H1 (cell line): Measurements from ENCODE around the gene TXNRD3. TPM values are rescaled to one million over a fixed set of nuclear protein-coding genes. Genes with fewer than 3 reads are reported as not detected.

Experiments
- CTCF ChIA-PET: fragments of 300-600 bp; sonication (Branson Sonifier 250); formaldehyde crosslinking; loops from one replicate; lab custom pipeline; 2021; ENCODE audit not compliant: partially characterized antibody; lab: Charles Lee
- POLR2A ChIA-PET: fragments of 300-600 bp; sonication (Branson Sonifier 250); formaldehyde crosslinking; loops from one replicate; lab custom pipeline; 2021; ENCODE audit warnings: inconsistent platforms; ENCODE audit not compliant: partially characterized antibody; lab: Charles Lee
- DNase-seq, 2 experiments: peaks; one replicate each; pipeline versions ENCODE4 v3.0.0 to v3.0.0-alpha.2; 2010 to 2022; ENCODE audit warnings: low spot score in 2 of 2, low read depth in 1 of 2, mixed read lengths in 1 of 2
- FAIRE-seq: peaks from 2 replicates; lab custom pipeline; 2011; peaks lifted over from hg19 to GRCh38; lab: Jason Lieb, UNC
- H2AFZ ChIP-seq: 2 replicates; pipeline ENCODE4 v1.8.1; 2012; ENCODE audit warnings: low read length, inconsistent platforms
- H2AK5ac ChIP-seq: 2 replicates; pipeline ENCODE4 v1.6.1; 2013; ENCODE audit warnings: low read depth, low read length
- H2BK120ac ChIP-seq: replicated peaks from 2 replicates; pipeline ENCODE3; 2013; ENCODE audit warnings: low read depth, low read length, inconsistent platforms
- H2BK12ac ChIP-seq: 2 replicates; pipeline ENCODE4 v1.6.1; 2013; ENCODE audit warnings: low read depth, low read length
- H2BK15ac ChIP-seq: 2 replicates; pipeline ENCODE4 v1.6.1; 2013; ENCODE audit warnings: low read length
- H2BK20ac ChIP-seq: 2 replicates; pipeline ENCODE4 v1.6.1; 2013; ENCODE audit warnings: low read length
- H2BK5ac ChIP-seq: 2 replicates; pipeline ENCODE4 v1.6.1; 2013; ENCODE audit warnings: low read depth, low read length
- H3K14ac ChIP-seq: 2 replicates; pipeline ENCODE4 v1.6.1; 2013; ENCODE audit warnings: inconsistent platforms; ENCODE audit not compliant: insufficient read length
- H3K18ac ChIP-seq: 2 replicates; pipeline ENCODE4 v1.6.1; 2013; ENCODE audit warnings: low read length; ENCODE audit errors: extremely low read depth
- H3K23ac ChIP-seq: 2 replicates; pipeline ENCODE4 v1.6.1; 2013; ENCODE audit warnings: inconsistent platforms; ENCODE audit not compliant: insufficient read length
- H3K23me2 ChIP-seq: 2 replicates; pipeline ENCODE4 v1.6.1; 2013; ENCODE audit warnings: low read depth, low read length
- H3K27ac ChIP-seq: 2 replicates; pipeline ENCODE4 v1.6.1; 2011; ENCODE audit warnings: low read depth, low read length, inconsistent platforms
- H3K27me3 ChIP-seq, 4 experiments: replicated peaks in 1 of 4; 1 replicate in 1 of 4; 2 replicates in 3 of 4; pipeline versions ENCODE4 v1.6.1 to v1.8.1; 2011 to 2013; ENCODE audit warnings: low read length in 3 of 4, mild to moderate bottlenecking in 3 of 4, inconsistent platforms in 2 of 4, mixed read lengths in 2 of 4, moderate library complexity in 1 of 4; ENCODE audit not compliant: control insufficient read depth in 3 of 4, insufficient read depth in 3 of 4; ENCODE audit errors: extremely low read depth in 1 of 4
- H3K36me3 ChIP-seq, 4 experiments: 2 replicates each; pipeline versions ENCODE4 v1.6.1 to v1.8.1; 2011 to 2013; ENCODE audit warnings: mild to moderate bottlenecking in 4 of 4, low read length in 3 of 4, moderate library complexity in 2 of 4, control low read depth in 1 of 4, inconsistent platforms in 1 of 4; ENCODE audit not compliant: insufficient read depth in 4 of 4, control insufficient read depth in 2 of 4
- H3K4ac ChIP-seq: replicated peaks from 2 replicates; pipeline ENCODE3; 2013; ENCODE audit warnings: low read length, low read depth, mixed read lengths, inconsistent platforms; ENCODE audit not compliant: insufficient read length
- H3K4me1 ChIP-seq, 4 experiments: replicated peaks in 1 of 4; 1 replicate in 1 of 4; 2 replicates in 3 of 4; pipeline versions ENCODE4 v1.6.1 to v1.8.1; 2011 to 2013; ENCODE audit warnings: low read length in 3 of 4, inconsistent platforms in 2 of 4, mixed read lengths in 1 of 4; ENCODE audit not compliant: insufficient read depth in 4 of 4, control insufficient read depth in 3 of 4
- H3K4me2 ChIP-seq, 2 experiments: 2 replicates each; pipeline versions ENCODE4 v1.6.1 to v1.8.1; 2011 to 2013; ENCODE audit warnings: low read depth in 2 of 2, low read length in 2 of 2, control low read depth in 1 of 2, inconsistent platforms in 1 of 2, mild to moderate bottlenecking in 1 of 2; ENCODE audit not compliant: insufficient read depth in 1 of 2
- H3K4me3 ChIP-seq, 4 experiments: fragments of 200-600, 300-600 bp in 1 of 4; sonication (generic), shearing (Covaris generic), sonication (Bioruptor Twin) in 1 of 4; 2 replicates each; pipeline versions ENCODE4 v1.5.1 to v1.8.1; 2011 to 2016; ENCODE audit warnings: low read length in 4 of 4, low read depth in 3 of 4, control low read depth in 2 of 4, inconsistent platforms in 2 of 4, mild to moderate bottlenecking in 2 of 4, mixed read lengths in 1 of 4, moderate library complexity in 1 of 4; ENCODE audit not compliant: insufficient read depth in 2 of 4; ENCODE audit errors: extremely low read depth in 1 of 4
- H3K56ac ChIP-seq: replicated peaks from 2 replicates; pipeline ENCODE3; 2013; ENCODE audit warnings: low read depth, mild to moderate bottlenecking, mixed read lengths, low read length, inconsistent platforms; ENCODE audit not compliant: insufficient read length
- H3K79me1 ChIP-seq: 2 replicates; pipeline ENCODE4 v1.6.1; 2013; ENCODE audit warnings: low read depth, low read length, control low read depth
- H3K79me2 ChIP-seq, 2 experiments: 2 replicates each; pipeline versions ENCODE4 v1.6.1 to v1.8.1; 2012 to 2013; ENCODE audit warnings: low read length in 2 of 2, mild to moderate bottlenecking in 2 of 2, inconsistent platforms in 1 of 2; ENCODE audit not compliant: insufficient read depth in 2 of 2, control insufficient read depth in 1 of 2
- H3K9ac ChIP-seq, 4 experiments: replicated peaks in 1 of 4; 1 replicate in 1 of 4; 2 replicates in 3 of 4; pipeline versions ENCODE4 v1.6.1 to v1.8.1; 2011 to 2013; ENCODE audit warnings: low read depth in 3 of 4, low read length in 3 of 4, control low read depth in 2 of 4, mild to moderate bottlenecking in 2 of 4, moderate library complexity in 2 of 4, inconsistent platforms in 1 of 4; ENCODE audit errors: extremely low read depth in 1 of 4
- H3K9me3 ChIP-seq, 2 experiments: 2 replicates each; pipeline versions ENCODE4 v1.6.1 to v1.8.1; 2012 to 2013; ENCODE audit warnings: mild to moderate bottlenecking in 2 of 2, moderate library complexity in 2 of 2, control low read depth in 1 of 2, inconsistent platforms in 1 of 2, low read depth in 1 of 2, low read length in 1 of 2, mixed read lengths in 1 of 2; ENCODE audit not compliant: insufficient read depth in 2 of 2
- H4K20me1 ChIP-seq, 2 experiments: replicated peaks in 1 of 2; 2 replicates each; pipeline versions ENCODE3 to v1.8.1; 2011 to 2013; ENCODE audit warnings: inconsistent platforms in 2 of 2, low read length in 2 of 2, mild to moderate bottlenecking in 1 of 2; ENCODE audit not compliant: insufficient read depth in 2 of 2, control insufficient read depth in 1 of 2
- H4K5ac ChIP-seq: 2 replicates; pipeline ENCODE4 v1.6.1; 2013; ENCODE audit warnings: low read length, low read depth, mixed read lengths, inconsistent platforms; ENCODE audit not compliant: insufficient read length
- H4K8ac ChIP-seq: 2 replicates; pipeline ENCODE4 v1.8.0; 2013; ENCODE audit warnings: mild to moderate bottlenecking, moderate library complexity, low read length, inconsistent platforms; ENCODE audit not compliant: insufficient read depth; ENCODE audit errors: extremely low read depth
- H4K91ac ChIP-seq: replicated peaks from 2 replicates; pipeline ENCODE3; 2013; ENCODE audit warnings: low read length, mixed read lengths, inconsistent platforms; ENCODE audit not compliant: insufficient read length
- BRCA1 ChIP-seq: IDR thresholded peaks from 2 replicates; pipeline ENCODE4 v1.6.1; 2012; ENCODE audit warnings: low read depth, low read length, improper control_type of control experiment
- E2F6 ChIP-seq: IDR thresholded peaks from 2 replicates; pipeline ENCODE4 v1.6.1; 2012; ENCODE audit warnings: inconsistent platforms
- MAX ChIP-seq: IDR thresholded peaks from 2 replicates; pipeline ENCODE4 v1.6.1; 2012; ENCODE audit warnings: inconsistent platforms
- RBBP5 ChIP-seq: IDR thresholded peaks from 2 replicates; pipeline ENCODE4 v1.7.1; 2012; ENCODE audit warnings: low read depth, mild to moderate bottlenecking, inconsistent platforms, low read length, moderate library complexity, borderline replicate concordance
- SP2 ChIP-seq: IDR thresholded peaks from 2 replicates; pipeline ENCODE4 v1.6.1; 2012; ENCODE audit warnings: mild to moderate bottlenecking, low read length, inconsistent platforms
- WGBS, 2 experiments: shearing (Covaris generic) in 1 of 2; methylation state at CpG; one replicate each; pipeline versions ENCODE4 v1.1.6 to v1.1.7; 2013 to 2015; ENCODE audit warnings: low lambda C conversion rate in 2 of 2, mixed read lengths in 2 of 2, inconsistent platforms in 1 of 2, low coverage in 1 of 2, missing lambda C conversion rate in 1 of 2; ENCODE audit not compliant: insufficient replicate concordance in 2 of 2, insufficient coverage in 1 of 2, insufficient read length in 1 of 2; ENCODE audit errors: extremely low coverage in 1 of 2, missing lambda C conversion rate in 1 of 2; 5-methylcytosine and 5-hydroxymethylcytosine counted together
- polyA plus RNA-seq, 7 experiments: library from polyadenylated mRNA; depleted of rRNA in 3 of 7; stranded (reverse) in 5 of 7; unstranded in 2 of 7; fragments of >200 nt in 5 of 7; fragments of 200-250 nt in 2 of 7; gene quantifications; 1 replicate in 5 of 7; 2 replicates in 1 of 7; 4 replicates in 1 of 7; pipeline versions ENCODE4 v1.2.1 to v1.2.3, GENCODE V29; 2011 to 2013; ENCODE audit warnings: missing spikeins in 2 of 7, mixed read lengths in 2 of 7
- total RNA-seq: library from RNA; stranded (reverse); fragmentation: NEBNext Ultra II Directional; extraction: Animal tissue kit (Norgen Biotek cat#: 25700); gene quantifications from 2 replicates; pipeline ENCODE4 v1.2.1, GENCODE V29; 2021

Gene TXNRD3
- total and polyA plus RNA-seq, 2 of the 8 experiments (the other 6 are each of a cell fraction or from before 2014, with no cell fraction given), result 3.4 to 4.3 TPM

- Histone ChIP-seq H3K9me3 (no peaks in the 10 kb centered on the region), H3K79me2 (no peaks in the 10 kb centered on the region), H3K4me3 (no peak overlapping the region), H2BK12ac (peak overlapping the region; percentile 64; the same call in 1 of the 2 replicates), H3K9ac (no peak overlapping the region), H2AFZ (peak overlapping the region; percentile 88), H3K27me3 (peaks cover 2 to 11% (median 6%) of the 10 kb centered on the region in 4 experiments; a peak in 6 of 7 replicates), H3K4me2 (no peak overlapping the region), H3K36me3 (no peaks in the 10 kb centered on the region), H4K20me1 (no peaks in the 10 kb centered on the region), H2BK15ac (peak overlapping the region; percentile 10; the same call in 1 of the 2 replicates), H2AK5ac (peak overlapping the region; percentile 54; the same call in 1 of the 2 replicates), H3K27ac (no peak overlapping the region), H3K56ac (no peak overlapping the region), H3K79me1 (no peaks in the 10 kb centered on the region), H3K23me2 (no peaks in the 10 kb centered on the region), H4K8ac (no peak overlapping the region), H3K4me1 (peaks cover 0 to 10% (median 4%) of the 10 kb centered on the region in 4 experiments; a peak in 5 of 7 replicates), H3K4ac (no peak overlapping the region), H2BK20ac (no peak overlapping the region), H4K5ac (no peak overlapping the region), H2BK5ac (no peak overlapping the region), H3K18ac (no peak overlapping the region), H4K91ac (peak overlapping the region; percentile 13), H3K23ac (no peak overlapping the region), H2BK120ac (no peak overlapping the region), H3K14ac (no peak overlapping the region)
- POLR2A ChIA-PET, result no interaction called here
- TF ChIP-seq SP2 (no peak), BRCA1 (no peak), RBBP5 (no peak), E2F6 (peak; percentile 21; the same call in 1 of the 2 replicates), MAX (peak; percentile 21; the same call in 1 of the 2 replicates)
- CTCF ChIA-PET, result interaction anchor here (0.8 to 1.9 kb wide), 9 partner anchors 9 to 298 kb away, joined by 3 to 11 read pairs (median 6); partner anchors contain the start of gene PLXNA1
- 84% methylated on average over 7 of the region's 7 CpGs; no CpG with 5 or more reads in 1 of the 2 experiments for WGBS, 2 experiments
- DNase-seq (peak in 1 of 2 experiments; percentile 42), FAIRE-seq (no peak)
Observed at GRCh38 chr3:126684218-126684751, 29.4 kb upstream of the TXNRD3 start.
